ENCODE measurements around the gene CLDN4. TPM values are rescaled to one million over a fixed set of nuclear protein-coding genes. Genes with fewer than 3 reads are reported as not detected.

The CLDN4 gene
- polyA plus RNA-seq, 1 of the 3 experiments (the other 2 are of a cell fraction) = 5.9 TPM

- TF ChIP-seq, protein P1, sequence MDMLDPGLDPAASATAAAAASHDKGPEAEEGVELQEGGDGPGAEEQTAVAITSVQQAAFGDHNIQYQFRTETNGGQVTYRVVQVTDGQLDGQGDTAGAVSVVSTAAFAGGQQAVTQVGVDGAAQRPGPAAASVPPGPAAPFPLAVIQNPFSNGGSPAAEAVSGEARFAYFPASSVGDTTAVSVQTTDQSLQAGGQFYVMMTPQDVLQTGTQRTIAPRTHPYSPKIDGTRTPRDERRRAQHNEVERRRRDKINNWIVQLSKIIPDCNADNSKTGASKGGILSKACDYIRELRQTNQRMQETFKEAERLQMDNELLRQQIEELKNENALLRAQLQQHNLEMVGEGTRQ (IDR thresholded peaks at IDR 0.05; ENCODE audit: borderline replicate concordance, low read depth, low read length) = no peak
- TF ChIP-seq CHD2 (IDR thresholded peaks at IDR 0.05; ENCODE audit: low read length, partially characterized antibody) (no peak), POLR2AphosphoS5 (IDR thresholded peaks at IDR 0.05; ENCODE audit: low read depth, low read length) (no peak), GABPA (IDR thresholded peaks at IDR 0.05; ENCODE audit: low read depth) (no peak), SMC3 (IDR thresholded peaks at IDR 0.05; ENCODE audit: low read depth, low read length) (no peak), NFIC (IDR thresholded peaks at IDR 0.05; ENCODE audit: borderline replicate concordance) (no peak), MEF2A (IDR thresholded peaks at IDR 0.05; ENCODE audit: borderline replicate concordance, low read depth) (no peak)
- TF ChIP-seq, protein P2, sequence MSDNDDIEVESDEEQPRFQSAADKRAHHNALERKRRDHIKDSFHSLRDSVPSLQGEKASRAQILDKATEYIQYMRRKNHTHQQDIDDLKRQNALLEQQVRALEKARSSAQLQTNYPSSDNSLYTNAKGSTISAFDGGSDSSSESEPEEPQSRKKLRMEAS (IDR thresholded peaks at IDR 0.05; ENCODE audit: low read depth) = no peak
These were observed 17.3 kb downstream of the CLDN4 start (continued) for GRCh38 chr7:73847941-73848723.

GRCh38 chr7:73850781-73851207 lies 20.0 kb downstream of the CLDN4 start:
- Histone ChIP-seq H2AFZ (ENCODE audit: low read depth) (peak overlapping the region; percentile 25; the same call in 1 of the 2 replicates), H3K4me1 (ENCODE audit: control insufficient read depth in 1 of 2, insufficient read depth in 2 of 2, low read depth in 1 of 2, low read length in 1 of 2) (peaks cover 2 to 22% of the 10 kb centered on the region in 2 experiments; a peak in 3 of 4 replicates), H3K27ac (ENCODE audit: low read depth in 2 of 2, low read length in 1 of 2) (peak overlapping the region in 1 of 2 experiments; percentile 100; a peak in 3 of 4 replicates), H4K20me1 (ENCODE audit: insufficient read depth) (no peaks in the 10 kb centered on the region), H3K9me2 (no peaks in the 10 kb centered on the region), H3K27me3 (ENCODE audit: insufficient read depth) (no peaks in the 10 kb centered on the region), H3K4me3 (ENCODE audit: low read depth in 2 of 2, low read length in 1 of 2) (peak overlapping the region in 1 of 2 experiments; percentile 17; a peak in 2 of 4 replicates), H3K4me2 (peak overlapping the region; percentile 72), H3K9ac (peak overlapping the region; percentile 84), H3K79me2 (ENCODE audit: insufficient read depth) (no peaks in the 10 kb centered on the region), H3F3A (replicated peaks; ENCODE audit: insufficient read depth) (peaks cover 42% of the 10 kb centered on the region), H3K9me3 (no peaks in the 10 kb centered on the region), H3K36me3 (replicated peaks in 1 of 2; ENCODE audit: control insufficient read depth in 1 of 2, insufficient read depth in 2 of 2, low read length in 1 of 2) (no peaks in the 10 kb centered on the region)
- ChIA-PET CTCF (interaction anchor here (0.7 to 2.3 kb wide), 7 partner anchors 10 to 244 kb away, joined by 3 to 8 read pairs (median 3); no protein-coding TSS in a partner anchor), POLR2A (interaction anchor here (0.7 kb wide), 1 partner anchor 29 kb away, joined by 3 read pairs; no protein-coding TSS in a partner anchor)
- DNase-seq = no peak
- 42% methylated on average over 4 of the region's 4 CpGs for WGBS (ENCODE audit: low lambda C conversion rate)
- TF ChIP-seq SIN3A (IDR thresholded peaks at IDR 0.05; ENCODE audit: borderline replicate concordance, low read depth, low read length) = peak; percentile 87
- peak; percentile 36; the same call in 1 of the 2 replicates for TF ChIP-seq TAF1 (IDR thresholded peaks at IDR 0.05; ENCODE audit: borderline replicate concordance, low read depth, low read length)
- TF ChIP-seq, protein P1 (IDR thresholded peaks at IDR 0.05; ENCODE audit: borderline replicate concordance, low read depth, low read length) = no peak
- TF ChIP-seq USF1 (IDR thresholded peaks at IDR 0.05; ENCODE audit: borderline replicate concordance, low read depth) = no peak
- peak; percentile 88 for TF ChIP-seq TCF12 (IDR thresholded peaks at IDR 0.05)
- peak; percentile 65 for TF ChIP-seq YY1 (IDR thresholded peaks at IDR 0.05; ENCODE audit: low read depth)
- TF ChIP-seq GABPA (IDR thresholded peaks at IDR 0.05; ENCODE audit: low read depth) = no peak
- TF ChIP-seq MXI1 (IDR thresholded peaks at IDR 0.05; ENCODE audit: low read depth, low read length) = no peak
- TF ChIP-seq ELF1 (IDR thresholded peaks at IDR 0.05) = 0 out of 2 replicates have a peak, but pooled peaks have one; percentile 24
- no peak for TF ChIP-seq RCOR1 (IDR thresholded peaks at IDR 0.05; ENCODE audit: low read length)
- TF ChIP-seq, protein P3, sequence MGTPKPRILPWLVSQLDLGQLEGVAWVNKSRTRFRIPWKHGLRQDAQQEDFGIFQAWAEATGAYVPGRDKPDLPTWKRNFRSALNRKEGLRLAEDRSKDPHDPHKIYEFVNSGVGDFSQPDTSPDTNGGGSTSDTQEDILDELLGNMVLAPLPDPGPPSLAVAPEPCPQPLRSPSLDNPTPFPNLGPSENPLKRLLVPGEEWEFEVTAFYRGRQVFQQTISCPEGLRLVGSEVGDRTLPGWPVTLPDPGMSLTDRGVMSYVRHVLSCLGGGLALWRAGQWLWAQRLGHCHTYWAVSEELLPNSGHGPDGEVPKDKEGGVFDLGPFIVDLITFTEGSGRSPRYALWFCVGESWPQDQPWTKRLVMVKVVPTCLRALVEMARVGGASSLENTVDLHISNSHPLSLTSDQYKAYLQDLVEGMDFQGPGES (IDR thresholded peaks at IDR 0.05; ENCODE audit: low read depth, low read length) = no peak
- TF ChIP-seq, protein P2 (IDR thresholded peaks at IDR 0.05; ENCODE audit: low read depth) = peak; percentile 100
- no peak for TF ChIP-seq RFX5 (IDR thresholded peaks at IDR 0.05; ENCODE audit: low read length)
- TF ChIP-seq RXRA (IDR thresholded peaks at IDR 0.05; ENCODE audit: borderline replicate concordance, low read depth) = no peak
- no peak for TF ChIP-seq SMC3 (IDR thresholded peaks at IDR 0.05; ENCODE audit: low read depth, low read length)
- no peak for TF ChIP-seq EZH2phosphoT487 (IDR thresholded peaks at IDR 0.05; ENCODE audit: borderline replicate concordance, low read depth)
- TF ChIP-seq POLR2AphosphoS5 (IDR thresholded peaks at IDR 0.05; ENCODE audit: low read depth, low read length) = peak; percentile 66
- TF ChIP-seq EP300 (IDR thresholded peaks at IDR 0.05; ENCODE audit: borderline replicate concordance in 1 of 2, low read depth in 1 of 2, low read length in 1 of 2) = peak in 1 of 2 experiments; percentile 88; a peak in 1 of 4 replicates
